ENCODE data around the gene UBTF. TPM values are rescaled to one million over a fixed set of nuclear protein-coding genes. Genes with fewer than 3 reads are reported as not detected.

The UBTF gene
- total RNA-seq, 2 donors from 2014 or later, result 121 to 140 TPM

GRCh38 chr17:44216173-44216572, 3.3 kb downstream of the UBTF start:
- Mint-ChIP-seq H3K27me3 (no peaks in the 10 kb centered on the region), H3K4me3 (peak overlapping the region; percentile 90), H3K4me1 (peaks cover 51% of the 10 kb centered on the region), H3K27ac (peak overlapping the region; percentile 91), H3K36me3 (ENCODE audit: low read depth) (peaks cover 18% of the 10 kb centered on the region)
- ATAC-seq (no peak), DNase-seq (no peak)
- H3K9me3 ChIP-seq (ENCODE audit: control insufficient read depth, low read length, poor library complexity, severe bottlenecking), result no peaks in the 10 kb centered on the region

GRCh38 chr17:44214896-44215295, 4.6 kb downstream of the UBTF start:
- H3K4me1 Mint-ChIP-seq, result peaks cover 55% of the 10 kb centered on the region
- H3K27ac Mint-ChIP-seq, result peak overlapping the region; percentile 91
- H3K4me3 Mint-ChIP-seq, result peak overlapping the region; percentile 57
- peaks cover 15% of the 10 kb centered on the region for H3K36me3 Mint-ChIP-seq (ENCODE audit: low read depth)
- DNase-seq (no peak), ATAC-seq (no peak)
- no peaks in the 10 kb centered on the region for H3K27me3 Mint-ChIP-seq
- H3K9me3 ChIP-seq (ENCODE audit: control insufficient read depth, low read length, poor library complexity, severe bottlenecking), result no peaks in the 10 kb centered on the region

- Mint-ChIP-seq H3K27me3 (no peaks in the 10 kb centered on the region), H3K4me3 (peak overlapping the region; percentile 74), H3K27ac (peak overlapping the region; percentile 91), H3K4me1 (peaks cover 55% of the 10 kb centered on the region), H3K36me3 (ENCODE audit: low read depth) (peaks cover 15% of the 10 kb centered on the region)
- H3K9me3 ChIP-seq (ENCODE audit: control insufficient read depth, low read length, poor library complexity, severe bottlenecking), result no peaks in the 10 kb centered on the region
- ATAC-seq (no peak), DNase-seq (no peak)
These were observed 5.3 kb downstream of the UBTF start for GRCh38 chr17:44214230-44214494.

GRCh38 chr17:44213403-44214229, 5.9 kb downstream of the UBTF start:
- DNase-seq, result no peak
- no peak for ATAC-seq
- Mint-ChIP-seq H3K4me3 (peak overlapping the region; percentile 74), H3K36me3 (ENCODE audit: low read depth) (peaks cover 15% of the 10 kb centered on the region), H3K4me1 (peaks cover 55% of the 10 kb centered on the region), H3K27ac (peak overlapping the region; percentile 91), H3K27me3 (no peaks in the 10 kb centered on the region)
- no peaks in the 10 kb centered on the region for H3K9me3 ChIP-seq (ENCODE audit: control insufficient read depth, low read length, poor library complexity, severe bottlenecking)

GRCh38 chr17:44212507-44213402, 6.7 kb downstream of the UBTF start:
- H3K27ac Mint-ChIP-seq, result peak overlapping the region; percentile 91
- H3K36me3 Mint-ChIP-seq (ENCODE audit: low read depth), result peaks cover 15% of the 10 kb centered on the region
- ATAC-seq (no peak), DNase-seq (no peak)
- H3K4me1 Mint-ChIP-seq, result peaks cover 58% of the 10 kb centered on the region
- no peaks in the 10 kb centered on the region for H3K27me3 Mint-ChIP-seq
- H3K9me3 ChIP-seq (ENCODE audit: control insufficient read depth, low read length, poor library complexity, severe bottlenecking), result no peaks in the 10 kb centered on the region
- H3K4me3 Mint-ChIP-seq, result no peak overlapping the region

GRCh38 chr17:44211281-44212265, 7.9 kb downstream of the UBTF start:
- no peaks in the 10 kb centered on the region for H3K27me3 Mint-ChIP-seq

GRCh38 chr17:44210342-44211192, 8.9 kb downstream of the UBTF start:
- H3K36me3 Mint-ChIP-seq (ENCODE audit: low read depth), result peaks cover 11% of the 10 kb centered on the region
- H3K4me1 Mint-ChIP-seq, result peaks cover 43% of the 10 kb centered on the region
- H3K9me3 ChIP-seq (ENCODE audit: control insufficient read depth, low read length, poor library complexity, severe bottlenecking), result no peaks in the 10 kb centered on the region
- DNase-seq (peak; percentile 86 to 93 (median 93)), ATAC-seq (peak; percentile 99)
- no peaks in the 10 kb centered on the region for H3K27me3 Mint-ChIP-seq
- H3K27ac Mint-ChIP-seq, result peak overlapping the region; percentile 89
- H3K4me3 Mint-ChIP-seq, result peak overlapping the region; percentile 67

More at GRCh38 chr17:44211281-44212265, 7.9 kb downstream of the UBTF start:
- no peak for ATAC-seq
- Mint-ChIP-seq H3K4me3 (peak overlapping the region; percentile 5), H3K27ac (no peak overlapping the region), H3K36me3 (ENCODE audit: low read depth) (peaks cover 14% of the 10 kb centered on the region), H3K4me1 (peaks cover 48% of the 10 kb centered on the region)
- H3K9me3 ChIP-seq (ENCODE audit: control insufficient read depth, low read length, poor library complexity, severe bottlenecking), result no peaks in the 10 kb centered on the region
- DNase-seq, result no peak

- H3K36me3 Mint-ChIP-seq (ENCODE audit: low read depth), result peaks cover 11% of the 10 kb centered on the region
- DNase-seq (no peak), ATAC-seq (peak; percentile 39)
- no peaks in the 10 kb centered on the region for H3K9me3 ChIP-seq (ENCODE audit: control insufficient read depth, low read length, poor library complexity, severe bottlenecking)
- peaks cover 35% of the 10 kb centered on the region for H3K4me1 Mint-ChIP-seq
- H3K27me3 Mint-ChIP-seq, result no peaks in the 10 kb centered on the region
- peak overlapping the region; percentile 89 for H3K27ac Mint-ChIP-seq
- peak overlapping the region; percentile 67 for H3K4me3 Mint-ChIP-seq
These were observed 9.6 kb downstream of the UBTF start for GRCh38 chr17:44209786-44210341.

GRCh38 chr17:44207743-44208142, 11.7 kb downstream of the UBTF start:
- H3K9me3 ChIP-seq (ENCODE audit: control insufficient read depth, low read length, poor library complexity, severe bottlenecking), result no peaks in the 10 kb centered on the region
- peak overlapping the region; percentile 83 for H3K27ac Mint-ChIP-seq
- no peak for ATAC-seq
- H3K27me3 Mint-ChIP-seq, result no peaks in the 10 kb centered on the region
- H3K36me3 Mint-ChIP-seq (ENCODE audit: low read depth), result peaks cover 2% of the 10 kb centered on the region
- peaks cover 32% of the 10 kb centered on the region for H3K4me1 Mint-ChIP-seq
- H3K4me3 Mint-ChIP-seq, result no peak overlapping the region
- DNase-seq, result no peak

GRCh38 chr17:44207319-44207718, 12.2 kb downstream of the UBTF start:
- Mint-ChIP-seq H3K4me1 (peaks cover 34% of the 10 kb centered on the region), H3K27ac (no peak overlapping the region)
- no peak for DNase-seq

GRCh38 chr17:44206825-44207155, 12.7 kb downstream of the UBTF start:
- H3K36me3 Mint-ChIP-seq (ENCODE audit: low read depth), result peaks cover 2% of the 10 kb centered on the region
- H3K4me1 Mint-ChIP-seq, result peaks cover 35% of the 10 kb centered on the region
- no peak for ATAC-seq

More at GRCh38 chr17:44207319-44207718, 12.2 kb downstream of the UBTF start:
- no peaks in the 10 kb centered on the region for H3K9me3 ChIP-seq (ENCODE audit: control insufficient read depth, low read length, poor library complexity, severe bottlenecking)
- Mint-ChIP-seq H3K36me3 (ENCODE audit: low read depth) (peaks cover 2% of the 10 kb centered on the region), H3K4me3 (peak overlapping the region; percentile 60), H3K27me3 (no peaks in the 10 kb centered on the region)
- no peak for ATAC-seq

More at GRCh38 chr17:44206825-44207155, 12.7 kb downstream of the UBTF start:
- no peaks in the 10 kb centered on the region for H3K9me3 ChIP-seq (ENCODE audit: control insufficient read depth, low read length, poor library complexity, severe bottlenecking)
- H3K27ac Mint-ChIP-seq, result peak overlapping the region; percentile 34
- DNase-seq, result no peak
- H3K27me3 Mint-ChIP-seq, result no peaks in the 10 kb centered on the region
- H3K4me3 Mint-ChIP-seq, result no peak overlapping the region

Data from T-helper 17 cell (primary cell).